ENCODE measurements around the gene ZNF507.

GRCh38 chr19:32363632-32364031, 18.2 kb downstream of the ZNF507 start:
- no peak for TF ChIP-seq ZNF565 (CRISPR knock-in tag; conservative IDR thresholded peaks at IDR 0.05; ENCODE audit: low read depth)
- no peak for TF ChIP-seq ISL1 (CRISPR knock-in tag; IDR thresholded peaks at IDR 0.05)
- no peak for TF ChIP-seq TCF4 (CRISPR knock-in tag; IDR thresholded peaks at IDR 0.05; ENCODE audit: borderline replicate concordance)
- TF ChIP-seq ZNF70 (CRISPR knock-in tag; IDR thresholded peaks at IDR 0.05) = no peak
- no peak for TF ChIP-seq ZFP30 (CRISPR knock-in tag; IDR thresholded peaks at IDR 0.05)
- TF ChIP-seq TOX (CRISPR knock-in tag; IDR thresholded peaks at IDR 0.05; ENCODE audit: borderline replicate concordance) = no peak
- TF ChIP-seq PATZ1 (CRISPR knock-in tag; IDR thresholded peaks at IDR 0.05; ENCODE audit: borderline replicate concordance) = no peak
- no peak for TF ChIP-seq ARNTL (CRISPR knock-in tag; IDR thresholded peaks at IDR 0.05; ENCODE audit: borderline replicate concordance, low read depth)
- TF ChIP-seq ZFP3 (CRISPR knock-in tag; IDR thresholded peaks at IDR 0.05) = no peak

Data from SK-N-SH treated with all-trans-retinoic acid at 6 μM for 48 hours (cell line).